Measurements from ENCODE around the gene DTX1. TPM values are rescaled to one million over a fixed set of nuclear protein-coding genes. Genes with fewer than 3 reads are reported as not detected.

DTX1 gene
- total RNA-seq, 2 experiments from 2014 or later: 0.15 to 0.25 TPM

DNA sequence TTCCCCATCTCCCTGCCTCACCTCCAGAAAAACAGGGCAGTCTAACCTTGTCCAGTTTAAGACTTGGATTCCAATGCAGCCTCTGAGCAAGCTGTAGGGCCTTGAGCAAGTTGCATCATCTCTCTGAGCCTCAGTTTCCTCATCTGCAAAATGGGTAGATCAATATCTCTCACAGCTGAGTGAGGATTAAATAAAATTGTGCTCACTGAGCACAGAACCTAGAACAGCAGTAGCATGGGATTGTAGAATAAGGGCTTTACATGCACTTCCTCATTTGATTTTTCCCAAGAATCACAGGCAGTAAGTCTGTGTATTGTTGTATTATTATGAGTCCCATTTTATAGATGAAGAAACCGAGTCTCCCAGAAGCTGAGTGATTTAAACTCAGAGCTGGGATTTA, 2.0 kb downstream of the DTX1 start:
- Mint-ChIP-seq H3K4me3 (no peak overlapping the region), H3K27ac (no peak overlapping the region), H3K4me1 (peaks cover 5% of the 10 kb centered on the region), H3K9me3 (no peaks in the 10 kb centered on the region), H3K27me3 (peaks cover 11% of the 10 kb centered on the region), H3K36me3 (ENCODE audit: low read depth) (no peaks in the 10 kb centered on the region)
- CTCF ChIA-PET: interaction anchor here (0.9 kb wide), 1 partner anchor 9 kb away, joined by 3 read pairs; no protein-coding TSS in a partner anchor
- no peak for DNase-seq
- POLR2A ChIA-PET: no interaction called here

DNA sequence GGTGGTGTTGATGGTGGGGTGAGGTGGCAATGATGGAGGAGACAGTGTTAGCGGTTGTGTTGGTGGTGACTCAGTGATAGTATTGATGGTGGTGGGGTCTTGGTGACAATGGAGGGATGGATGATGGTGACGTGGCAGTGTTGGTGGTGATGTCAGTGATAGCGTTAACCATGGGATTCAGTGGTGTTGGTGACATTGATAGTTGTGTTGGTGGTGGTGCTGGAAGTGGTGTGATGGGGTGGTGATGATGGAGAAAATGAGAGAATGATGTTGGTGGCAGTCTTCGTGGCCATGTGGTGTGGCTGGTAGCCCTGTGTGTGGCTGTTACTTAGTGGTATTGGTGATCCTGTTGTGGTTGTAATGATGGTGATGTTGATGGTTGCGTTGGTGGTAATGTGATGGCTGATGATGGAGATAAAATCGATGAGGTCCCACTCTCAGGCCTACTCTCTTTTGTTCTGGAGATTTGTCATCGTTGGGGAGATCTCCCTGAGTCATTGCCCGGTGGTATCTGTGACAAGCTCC, 2.6 kb downstream of the DTX1 start:
- no peak for DNase-seq
- CTCF ChIA-PET: no interaction called here
- H3K27ac Mint-ChIP-seq: no peak overlapping the region
- peaks cover 5% of the 10 kb centered on the region for H3K4me1 Mint-ChIP-seq
- no peak overlapping the region for H3K4me3 Mint-ChIP-seq
- peaks cover 11% of the 10 kb centered on the region for H3K27me3 Mint-ChIP-seq
- no peaks in the 10 kb centered on the region for H3K36me3 Mint-ChIP-seq (ENCODE audit: low read depth)
- POLR2A ChIA-PET: no interaction called here
- H3K9me3 Mint-ChIP-seq: no peaks in the 10 kb centered on the region

DNA sequence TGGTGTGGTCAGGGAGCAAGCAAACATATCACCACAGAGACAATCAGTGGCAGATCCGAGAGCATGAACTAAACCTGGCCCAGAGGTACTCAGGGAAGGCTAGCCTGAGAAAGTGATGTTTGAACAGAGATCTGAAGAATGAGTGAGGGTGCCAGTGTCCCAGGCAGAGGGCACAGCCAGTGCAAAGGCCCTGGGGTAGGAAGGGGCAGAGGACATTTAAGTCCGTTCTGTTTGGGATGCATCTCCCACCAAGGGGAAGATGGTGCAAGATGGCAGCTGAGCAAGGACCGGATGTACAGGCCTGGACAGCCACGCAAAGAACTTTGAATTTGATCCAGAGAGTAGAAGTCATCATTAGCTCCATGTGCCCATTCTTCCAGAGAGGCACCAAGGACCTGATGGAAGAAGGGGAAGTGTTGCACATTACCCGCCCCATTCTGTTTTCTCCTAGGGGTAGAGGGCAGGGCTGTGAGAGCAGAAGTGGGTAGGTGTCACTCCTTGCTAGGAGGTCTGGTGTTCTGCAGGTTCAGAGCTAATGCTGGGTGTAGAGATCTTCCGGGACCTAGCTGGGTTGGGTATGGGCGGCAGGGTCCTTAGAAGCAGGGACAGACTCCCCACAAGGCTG, 3.9 kb downstream of the DTX1 start:
- no peak for DNase-seq
- Mint-ChIP-seq H3K4me3 (no peak overlapping the region), H3K36me3 (ENCODE audit: low read depth) (no peaks in the 10 kb centered on the region), H3K4me1 (peaks cover 5% of the 10 kb centered on the region), H3K9me3 (no peaks in the 10 kb centered on the region), H3K27me3 (peaks cover 5% of the 10 kb centered on the region), H3K27ac (no peak overlapping the region)
- CTCF ChIA-PET: interaction anchor here (0.9 kb wide), 1 partner anchor 12 kb away, joined by 3 read pairs; no protein-coding TSS in a partner anchor
- POLR2A ChIA-PET: no interaction called here

DNA sequence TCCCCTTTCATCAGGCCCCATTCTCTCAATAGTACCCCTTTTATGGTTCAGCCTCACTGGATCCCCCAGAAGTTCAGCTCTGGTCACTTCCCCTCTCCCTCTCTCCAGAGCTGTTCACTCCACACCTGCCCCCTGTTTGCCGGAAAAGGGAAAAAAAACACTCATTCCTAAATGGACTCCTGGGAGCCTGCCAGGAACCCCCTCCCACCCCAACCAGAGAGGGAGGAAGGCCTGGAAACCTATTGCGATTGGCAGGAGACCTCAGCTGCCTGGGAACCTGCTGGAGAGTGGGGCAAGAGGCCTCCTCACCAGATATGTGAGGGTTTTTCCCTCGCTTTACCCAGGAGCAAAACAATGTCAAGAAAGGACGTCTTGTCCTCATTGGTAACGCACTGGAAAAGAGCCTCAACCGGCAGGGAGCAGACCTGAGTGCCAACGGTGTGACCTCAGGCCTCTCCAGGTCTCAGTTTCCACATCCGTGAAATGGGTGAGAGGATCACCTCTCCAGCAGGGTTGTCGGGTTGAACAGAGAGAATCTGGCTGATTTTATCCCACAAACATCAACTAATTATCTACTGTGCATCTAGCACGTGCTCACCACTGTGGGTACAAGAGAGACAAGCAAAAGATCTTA, 4.6 kb downstream of the DTX1 start:
- ChIA-PET POLR2A (no interaction called here), CTCF (interaction anchor here (0.9 kb wide), 1 partner anchor 13 kb away, joined by 3 read pairs; no protein-coding TSS in a partner anchor)
- Mint-ChIP-seq H3K4me1 (peaks cover 4% of the 10 kb centered on the region), H3K9me3 (no peaks in the 10 kb centered on the region), H3K27ac (no peak overlapping the region), H3K36me3 (ENCODE audit: low read depth) (no peaks in the 10 kb centered on the region), H3K27me3 (peaks cover 3% of the 10 kb centered on the region), H3K4me3 (no peak overlapping the region)
- DNase-seq: no peak

DNA sequence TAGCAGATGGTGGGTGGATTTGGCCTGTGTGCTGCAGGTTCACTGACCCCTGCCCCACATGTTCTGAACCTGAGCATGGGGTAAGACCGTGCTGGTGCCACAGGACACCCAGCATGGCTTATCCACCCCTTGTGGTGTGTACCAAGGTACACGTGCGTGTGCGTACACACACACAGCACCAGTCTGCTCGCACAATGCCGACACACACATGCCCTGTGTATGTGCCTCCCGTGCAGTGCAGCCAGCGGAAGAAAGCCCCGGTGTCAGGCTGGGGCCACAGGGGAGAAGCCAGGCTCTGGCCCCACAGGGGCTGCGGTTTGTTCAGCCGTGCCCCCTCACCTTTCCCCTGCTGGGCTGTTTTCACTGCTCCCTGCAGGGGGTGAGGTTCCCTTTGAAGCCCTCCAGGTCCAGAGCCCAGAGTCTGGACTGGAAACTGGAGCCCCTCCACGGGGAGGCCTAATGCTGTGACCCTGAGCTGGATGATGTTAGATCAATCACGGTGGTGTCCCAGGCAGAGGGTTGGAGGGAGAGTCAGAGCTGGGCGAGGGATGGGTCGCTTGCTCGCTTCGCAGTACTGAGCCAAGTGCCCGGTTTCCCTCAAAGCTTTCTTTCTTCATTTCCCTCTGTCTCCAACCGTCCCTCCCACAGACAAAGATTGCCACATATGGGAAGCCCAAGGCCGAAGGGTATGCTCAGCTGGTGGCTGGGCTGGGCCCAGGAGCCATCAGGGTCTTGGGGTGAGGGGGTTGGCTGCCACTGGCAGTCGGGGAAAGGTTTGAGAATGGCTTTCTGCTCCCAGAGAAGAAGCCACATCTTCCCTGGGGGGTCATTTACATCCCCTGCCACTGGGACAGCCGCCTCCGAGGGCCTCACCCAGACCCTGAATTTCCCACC, 6.2 kb downstream of the DTX1 start:
- no peak for DNase-seq
- Mint-ChIP-seq H3K27me3 (no peaks in the 10 kb centered on the region), H3K36me3 (ENCODE audit: low read depth) (no peaks in the 10 kb centered on the region), H3K4me1 (no peaks in the 10 kb centered on the region), H3K4me3 (no peak overlapping the region), H3K27ac (no peak overlapping the region), H3K9me3 (no peaks in the 10 kb centered on the region)
- ChIA-PET CTCF (interaction anchor here (0.6 to 1.2 kb wide), 2 partner anchors 19 to 111 kb away, joined by 3 read pairs; no protein-coding TSS in a partner anchor), POLR2A (interaction anchor here (0.6 kb wide), 1 partner anchor 359 kb away, joined by 3 read pairs; the partner anchor contains the start of gene SDSL)

DNA sequence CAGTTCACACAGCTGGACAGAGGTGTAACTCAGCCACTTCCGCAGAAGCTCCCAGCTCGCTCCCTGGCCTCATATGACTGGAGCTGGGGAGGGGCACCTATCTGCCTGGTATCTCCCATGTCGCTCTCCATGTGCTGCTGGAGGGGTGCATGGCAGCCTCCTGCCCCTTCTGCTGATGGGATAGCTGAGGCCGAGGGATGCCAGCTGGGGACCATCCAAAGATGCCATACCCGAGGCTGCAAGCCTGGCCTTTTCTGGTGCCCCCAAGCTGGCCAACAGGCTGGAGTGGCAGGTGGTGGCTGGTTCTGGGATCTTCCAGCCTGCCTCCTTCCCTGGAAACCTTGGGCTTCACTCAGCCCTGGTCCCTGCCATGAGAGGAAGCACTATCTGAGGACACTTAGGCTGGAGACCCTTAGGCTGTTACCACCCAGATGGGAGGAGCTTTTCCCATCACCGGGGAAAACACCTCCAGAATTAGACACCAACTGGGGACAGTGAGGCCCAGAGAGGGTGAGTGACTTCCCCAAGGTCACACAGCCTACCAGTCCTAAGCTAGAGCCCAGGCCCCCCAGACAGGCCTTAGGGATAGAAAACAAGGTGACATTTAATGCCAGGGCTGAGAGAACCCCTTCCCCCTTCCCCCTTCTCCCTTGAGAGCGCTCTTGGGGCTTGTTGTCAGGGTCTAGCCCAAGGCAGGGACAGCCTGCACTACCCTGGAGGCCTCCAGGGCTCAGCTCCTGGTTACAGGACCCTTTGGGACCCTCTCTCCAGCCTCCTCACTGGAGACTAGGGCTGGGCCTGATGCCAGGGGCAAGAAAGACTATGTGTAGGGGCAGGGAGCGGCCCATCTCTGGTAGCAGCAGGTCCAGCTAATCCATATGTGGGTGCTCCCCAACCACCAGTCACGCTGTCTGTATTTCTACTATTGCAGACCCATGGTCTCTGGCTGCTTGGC, 7.1 kb downstream of the DTX1 start:
- no peak for DNase-seq
- CTCF ChIA-PET: interaction anchor here (0.5 to 1.2 kb wide), 4 partner anchors 16 to 1207 kb away, joined by 3 read pairs; no protein-coding TSS in a partner anchor

DNA sequence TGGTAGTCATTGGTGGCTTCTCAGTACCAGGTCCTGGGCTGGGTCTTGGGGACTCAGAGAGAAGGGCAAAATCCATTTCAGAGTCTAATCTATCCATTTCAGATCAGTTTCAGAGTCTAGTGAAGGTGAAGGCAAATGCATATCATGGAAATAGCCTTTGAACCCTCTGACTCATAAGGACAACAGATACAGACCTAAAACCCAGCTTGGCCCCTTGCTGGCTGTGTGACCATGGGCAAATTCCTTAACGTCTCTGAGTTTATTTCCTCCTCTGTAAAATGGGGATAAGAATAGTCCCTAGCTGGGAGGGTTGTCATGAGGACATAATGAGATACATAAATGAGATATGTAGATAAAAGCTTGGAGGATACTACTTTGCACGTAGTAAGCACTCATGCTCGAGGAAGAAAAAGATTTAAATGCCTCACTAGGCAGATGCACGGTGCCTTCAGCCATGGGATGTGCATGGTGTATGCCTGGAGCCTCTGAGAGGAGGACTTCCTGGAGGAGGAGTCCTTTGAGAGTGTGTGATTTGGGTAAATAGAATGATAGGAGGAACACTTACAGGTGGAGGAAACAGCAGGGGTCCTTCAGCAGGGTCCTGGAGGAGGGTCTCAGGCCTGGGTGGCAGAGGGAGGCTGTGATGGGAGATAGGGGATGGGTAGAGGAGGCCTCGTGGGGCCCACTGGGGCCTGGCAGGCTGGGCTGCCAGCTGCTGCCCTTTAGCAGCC, 8.0 kb downstream of the DTX1 start:
- no peaks in the 10 kb centered on the region for H3K27me3 Mint-ChIP-seq
- no peaks in the 10 kb centered on the region for H3K9me3 Mint-ChIP-seq
- H3K36me3 Mint-ChIP-seq (ENCODE audit: low read depth): no peaks in the 10 kb centered on the region
- ChIA-PET CTCF (interaction anchor here (0.5 kb wide), 1 partner anchor 1208 kb away, joined by 3 read pairs; no protein-coding TSS in a partner anchor), POLR2A (no interaction called here)
- H3K4me3 Mint-ChIP-seq: no peak overlapping the region
- DNase-seq: no peak
- H3K27ac Mint-ChIP-seq: no peak overlapping the region
- no peaks in the 10 kb centered on the region for H3K4me1 Mint-ChIP-seq

More for the DNA sequence above, 7.1 kb downstream of the DTX1 start:
- POLR2A ChIA-PET: no interaction called here
- H3K9me3 Mint-ChIP-seq: no peaks in the 10 kb centered on the region
- no peaks in the 10 kb centered on the region for H3K27me3 Mint-ChIP-seq
- H3K36me3 Mint-ChIP-seq (ENCODE audit: low read depth): no peaks in the 10 kb centered on the region
- no peak overlapping the region for H3K4me3 Mint-ChIP-seq
- H3K4me1 Mint-ChIP-seq: no peaks in the 10 kb centered on the region
- no peak overlapping the region for H3K27ac Mint-ChIP-seq

DNA sequence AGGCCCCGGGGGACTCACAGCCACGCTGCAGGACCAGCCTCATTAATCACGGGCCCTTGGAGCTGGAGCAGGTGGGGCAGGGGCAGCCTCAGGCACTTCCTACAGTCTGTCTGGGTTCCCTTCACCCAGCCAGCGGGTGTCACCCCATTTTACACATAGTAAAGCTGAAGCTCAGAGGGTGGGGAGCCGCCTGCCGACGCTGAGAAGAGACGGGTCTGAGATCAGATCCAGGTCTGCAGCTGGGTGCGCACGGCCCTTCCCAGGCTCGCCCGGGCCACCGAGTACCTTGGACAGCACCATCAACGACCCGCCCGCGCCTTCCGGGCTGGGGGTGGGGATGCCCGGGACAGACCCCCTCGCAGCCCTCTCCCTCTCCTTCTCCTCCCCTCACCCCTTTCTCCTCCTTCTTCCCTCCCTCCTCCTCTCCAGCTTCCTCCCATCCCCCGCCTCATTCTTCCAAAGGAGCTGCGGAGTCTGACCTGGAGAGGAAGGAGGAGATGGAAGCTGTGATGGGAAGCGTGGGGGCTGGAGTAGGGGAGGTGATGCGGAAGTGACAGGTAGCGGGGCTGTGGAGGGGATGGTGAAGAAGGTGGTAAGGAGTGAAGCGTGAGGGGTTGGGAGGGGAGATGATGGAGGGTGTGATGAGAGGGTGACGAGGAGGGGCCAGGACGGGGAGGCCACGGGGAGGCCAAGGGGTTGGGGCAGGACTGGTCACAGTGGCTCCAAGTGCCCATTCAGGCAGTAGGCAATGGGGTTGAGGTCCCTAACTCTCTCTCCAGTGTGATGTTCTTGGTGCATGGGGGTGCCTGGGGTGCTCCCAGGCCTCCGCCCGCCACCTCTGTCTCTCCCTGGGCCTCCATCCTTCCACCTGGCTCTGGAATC, 8.8 kb downstream of the DTX1 start:
- CTCF ChIA-PET: interaction anchor here (0.6 kb wide), 1 partner anchor 221 kb away, joined by 3 read pairs; no protein-coding TSS in a partner anchor
- Mint-ChIP-seq H3K27me3 (no peaks in the 10 kb centered on the region), H3K27ac (no peak overlapping the region), H3K36me3 (ENCODE audit: low read depth) (no peaks in the 10 kb centered on the region), H3K4me3 (no peak overlapping the region), H3K9me3 (no peaks in the 10 kb centered on the region), H3K4me1 (peaks cover 6% of the 10 kb centered on the region)
- POLR2A ChIA-PET: no interaction called here
- DNase-seq: no peak

DNA sequence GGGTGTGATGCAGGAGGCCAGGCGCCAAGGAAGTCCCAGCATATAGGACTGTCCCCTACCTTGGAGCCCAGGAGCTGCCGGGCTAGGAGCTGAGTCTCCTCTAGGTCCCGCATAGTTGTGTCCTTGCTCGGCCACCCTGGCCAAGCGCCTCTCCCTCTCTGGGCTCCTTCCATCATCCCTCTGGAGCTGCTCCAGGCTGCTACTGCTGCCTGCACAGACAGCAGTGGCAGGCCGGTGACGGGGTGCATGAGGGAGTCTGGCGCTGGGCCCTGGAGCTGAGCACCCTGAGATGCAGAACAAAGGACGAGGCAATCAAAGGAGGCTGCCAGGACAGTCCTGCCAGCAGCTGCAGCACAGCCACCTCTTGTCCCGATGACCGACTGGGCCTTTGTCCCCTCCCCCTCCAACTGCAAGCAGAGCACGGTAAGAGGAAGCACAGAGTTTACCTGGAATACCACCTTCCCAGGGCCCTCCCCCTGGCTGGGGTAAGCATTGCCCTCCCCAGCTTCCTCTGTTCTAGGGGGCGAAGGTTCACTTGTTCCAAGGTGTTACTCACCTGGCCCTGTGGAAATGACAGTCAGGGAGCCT, 10.4 kb downstream of the DTX1 start:
- Mint-ChIP-seq H3K36me3 (ENCODE audit: low read depth) (no peaks in the 10 kb centered on the region), H3K4me3 (no peak overlapping the region), H3K4me1 (peaks cover 13% of the 10 kb centered on the region), H3K27me3 (no peaks in the 10 kb centered on the region), H3K9me3 (no peaks in the 10 kb centered on the region), H3K27ac (no peak overlapping the region)
- ChIA-PET POLR2A (no interaction called here), CTCF (interaction anchor here (0.6 to 1.2 kb wide), 4 partner anchors 15 to 108 kb away, joined by 3 to 4 read pairs (median 4); no protein-coding TSS in a partner anchor)
- no peak for DNase-seq

DNA sequence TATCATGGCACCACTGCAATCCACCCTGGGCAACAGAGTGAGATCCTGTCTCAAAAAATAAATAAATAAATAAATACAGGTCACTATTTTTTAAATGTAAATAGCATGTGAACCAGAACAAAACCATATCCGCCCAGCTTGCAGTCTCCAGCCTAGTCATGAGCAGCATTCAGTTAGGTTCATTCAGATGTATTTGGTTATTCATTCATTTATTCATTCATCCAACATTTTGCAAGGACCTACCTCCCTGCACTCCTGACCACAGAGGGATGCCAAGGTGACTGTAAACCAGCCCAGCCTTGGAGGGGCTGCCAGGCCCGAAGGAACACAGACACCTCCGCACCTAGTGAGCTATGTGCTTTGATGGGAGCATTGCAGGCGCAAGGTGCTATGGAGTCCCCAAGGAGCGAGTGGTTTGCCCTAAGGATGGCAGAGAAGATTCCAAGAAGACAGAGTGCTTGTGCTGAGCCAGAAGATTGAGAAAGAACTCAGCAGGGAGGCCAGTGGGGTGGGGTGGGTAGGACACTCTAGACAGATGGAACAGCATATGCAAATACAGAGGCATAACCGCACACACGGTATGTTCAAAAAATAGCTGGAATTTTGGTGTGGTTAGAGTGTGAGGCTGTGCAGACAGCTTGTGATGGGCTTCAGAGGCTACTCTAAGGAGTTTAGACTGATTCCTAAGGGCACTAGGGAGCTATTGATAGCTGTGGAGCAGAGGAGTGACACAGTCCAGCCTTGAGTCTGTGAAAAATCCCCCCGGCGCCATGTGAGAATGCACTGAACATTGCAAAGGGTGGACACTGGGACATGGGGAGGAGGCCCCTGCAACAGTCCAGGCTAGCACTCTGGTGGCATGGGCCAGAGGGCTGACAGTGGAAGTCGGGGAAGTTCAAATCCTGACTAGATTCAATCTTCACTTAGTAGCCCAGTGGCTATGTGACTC, 11.7 kb downstream of the DTX1 start:
- H3K27ac Mint-ChIP-seq: no peak overlapping the region
- peaks cover 13% of the 10 kb centered on the region for H3K4me1 Mint-ChIP-seq
- no peaks in the 10 kb centered on the region for H3K27me3 Mint-ChIP-seq
- DNase-seq: no peak
- POLR2A ChIA-PET: no interaction called here
- CTCF ChIA-PET: interaction anchor here (0.7 to 1.2 kb wide), 3 partner anchors 10 to 76 kb away, joined by 3 to 4 read pairs (median 3); no protein-coding TSS in a partner anchor
- no peaks in the 10 kb centered on the region for H3K9me3 Mint-ChIP-seq
- no peak overlapping the region for H3K4me3 Mint-ChIP-seq
- no peaks in the 10 kb centered on the region for H3K36me3 Mint-ChIP-seq (ENCODE audit: low read depth)

Data from activated CD4-positive, alpha-beta T cell treated with anti-CD3 and anti-CD28 coated beads, Interleukin-2, amount 10 ng/mL, durations not matched to agents 7 days and 5 days (primary cell).